Measurements from ENCODE around the gene PCCA. TPM values are rescaled to one million over a fixed set of nuclear protein-coding genes. Genes with fewer than 3 reads are reported as not detected.

The PCCA gene
- total and polyA plus RNA-seq, 9 donors = 23.5 to 62.4 (median 45.8) TPM

DNA sequence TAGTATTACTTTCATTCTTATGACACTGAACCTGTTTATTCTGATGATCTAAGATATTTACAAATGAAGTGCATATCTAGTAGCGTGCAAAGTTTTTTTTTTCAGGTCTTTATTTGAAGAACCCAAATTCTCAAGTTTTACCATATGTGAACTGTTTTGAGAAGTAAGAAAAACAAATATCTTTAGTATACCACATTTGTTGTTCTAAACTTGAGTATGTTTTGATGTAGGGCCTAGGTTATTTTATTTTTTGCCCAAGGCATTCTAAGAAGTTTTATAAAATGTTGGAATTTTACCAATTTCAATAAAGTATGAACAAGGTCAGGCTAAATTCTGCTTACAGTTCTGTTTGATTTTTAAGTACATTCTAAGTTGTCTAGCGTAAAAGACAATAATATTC is 213.5 kb downstream of the PCCA start:
- no peak for DNase-seq
- no peak overlapping the region for H3K4me3 ChIP-seq
- TF ChIP-seq, protein P1, sequence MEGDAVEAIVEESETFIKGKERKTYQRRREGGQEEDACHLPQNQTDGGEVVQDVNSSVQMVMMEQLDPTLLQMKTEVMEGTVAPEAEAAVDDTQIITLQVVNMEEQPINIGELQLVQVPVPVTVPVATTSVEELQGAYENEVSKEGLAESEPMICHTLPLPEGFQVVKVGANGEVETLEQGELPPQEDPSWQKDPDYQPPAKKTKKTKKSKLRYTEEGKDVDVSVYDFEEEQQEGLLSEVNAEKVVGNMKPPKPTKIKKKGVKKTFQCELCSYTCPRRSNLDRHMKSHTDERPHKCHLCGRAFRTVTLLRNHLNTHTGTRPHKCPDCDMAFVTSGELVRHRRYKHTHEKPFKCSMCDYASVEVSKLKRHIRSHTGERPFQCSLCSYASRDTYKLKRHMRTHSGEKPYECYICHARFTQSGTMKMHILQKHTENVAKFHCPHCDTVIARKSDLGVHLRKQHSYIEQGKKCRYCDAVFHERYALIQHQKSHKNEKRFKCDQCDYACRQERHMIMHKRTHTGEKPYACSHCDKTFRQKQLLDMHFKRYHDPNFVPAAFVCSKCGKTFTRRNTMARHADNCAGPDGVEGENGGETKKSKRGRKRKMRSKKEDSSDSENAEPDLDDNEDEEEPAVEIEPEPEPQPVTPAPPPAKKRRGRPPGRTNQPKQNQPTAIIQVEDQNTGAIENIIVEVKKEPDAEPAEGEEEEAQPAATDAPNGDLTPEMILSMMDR (IDR thresholded peaks at IDR 0.05) = no peak
- TF ChIP-seq EP300 (IDR thresholded peaks at IDR 0.05) = no peak
- TF ChIP-seq POLR2A (IDR thresholded peaks at IDR 0.05) = no peak
- intact Hi-C loops (cut with DNase I) = no loop called here
- H3K36me3 ChIP-seq = no peaks in the 10 kb centered on the region
- H3K27me3 ChIP-seq = no peaks in the 10 kb centered on the region
- 28 to 51% (median 50%) methylated on average over 2 of the region's 2 CpGs for WGBS, 3 donors
- H3K9me3 ChIP-seq = no peaks in the 10 kb centered on the region
- H3K27ac ChIP-seq = no peak overlapping the region
- peaks cover 2% of the 10 kb centered on the region for H3K4me1 ChIP-seq (ENCODE audit: insufficient read depth)

DNA sequence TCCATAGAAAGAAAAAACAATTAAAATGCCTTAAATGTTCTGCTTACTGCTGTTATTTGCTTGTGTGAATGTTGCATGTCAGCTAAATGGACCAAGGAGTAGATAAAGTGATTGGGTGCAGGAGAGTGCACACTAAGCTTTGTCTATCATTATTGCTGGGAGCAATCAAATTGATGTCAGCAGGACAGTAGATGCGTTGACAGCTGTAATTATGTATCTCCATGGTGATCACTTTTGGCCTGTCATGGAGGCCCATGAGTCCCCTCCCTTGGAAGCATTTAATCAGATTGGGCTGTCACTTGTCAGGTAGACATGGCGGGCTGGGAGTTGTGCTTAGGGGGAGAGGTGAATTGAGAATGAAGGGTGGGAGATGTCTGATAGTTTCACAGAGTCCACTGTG is 215.3 kb downstream of the PCCA start:
- Histone ChIP-seq H3K27ac (no peak overlapping the region), H3K4me1 (ENCODE audit: insufficient read depth) (peaks cover 2% of the 10 kb centered on the region), H3K36me3 (no peaks in the 10 kb centered on the region), H3K27me3 (no peaks in the 10 kb centered on the region), H3K4me3 (no peak overlapping the region), H3K9me3 (no peaks in the 10 kb centered on the region)
- 95 to 96% (median 96%) methylated on average over 2 of the region's 2 CpGs for WGBS, 3 donors
- DNase-seq = no peak
- intact Hi-C loops (cut with DNase I) = no loop called here
- TF ChIP-seq, protein P1 (IDR thresholded peaks at IDR 0.05) = no peak
- no peak for TF ChIP-seq EP300 (IDR thresholded peaks at IDR 0.05)
- TF ChIP-seq POLR2A (IDR thresholded peaks at IDR 0.05) = no peak

DNA sequence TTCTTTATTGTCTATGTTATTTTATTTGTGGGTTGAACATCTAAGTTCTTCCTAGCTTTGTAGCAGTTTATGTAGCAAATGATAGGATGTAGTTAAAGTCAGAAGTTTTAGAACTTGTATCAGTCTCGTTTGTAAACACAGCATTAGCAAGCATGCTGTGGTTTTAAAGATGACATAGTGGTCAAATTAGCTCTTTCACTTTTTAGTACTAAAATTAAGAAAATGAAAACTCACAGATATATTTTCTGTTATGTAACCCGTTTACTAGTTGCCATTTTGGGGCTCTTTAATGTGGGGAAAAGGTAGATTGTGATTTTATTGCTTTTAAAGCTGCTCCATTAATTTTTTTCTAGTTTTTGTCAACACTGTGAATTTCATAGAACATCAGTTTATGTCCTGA is 216.5 kb downstream of the PCCA start:
- intact Hi-C loops (cut with DNase I) = no loop called here
- DNase-seq = no peak
- TF ChIP-seq, protein P1 (IDR thresholded peaks at IDR 0.05) = no peak
- no peak for TF ChIP-seq EP300 (IDR thresholded peaks at IDR 0.05)
- TF ChIP-seq POLR2A (IDR thresholded peaks at IDR 0.05) = no peak
- H3K27ac ChIP-seq = no peak overlapping the region
- 29 to 57% (median 29%) methylated on average over 2 of the region's 2 CpGs for WGBS, 3 donors
- peaks cover 2% of the 10 kb centered on the region for H3K4me1 ChIP-seq (ENCODE audit: insufficient read depth)
- H3K4me3 ChIP-seq = no peak overlapping the region
- no peaks in the 10 kb centered on the region for H3K27me3 ChIP-seq
- H3K9me3 ChIP-seq = no peaks in the 10 kb centered on the region
- H3K36me3 ChIP-seq = no peaks in the 10 kb centered on the region

DNA sequence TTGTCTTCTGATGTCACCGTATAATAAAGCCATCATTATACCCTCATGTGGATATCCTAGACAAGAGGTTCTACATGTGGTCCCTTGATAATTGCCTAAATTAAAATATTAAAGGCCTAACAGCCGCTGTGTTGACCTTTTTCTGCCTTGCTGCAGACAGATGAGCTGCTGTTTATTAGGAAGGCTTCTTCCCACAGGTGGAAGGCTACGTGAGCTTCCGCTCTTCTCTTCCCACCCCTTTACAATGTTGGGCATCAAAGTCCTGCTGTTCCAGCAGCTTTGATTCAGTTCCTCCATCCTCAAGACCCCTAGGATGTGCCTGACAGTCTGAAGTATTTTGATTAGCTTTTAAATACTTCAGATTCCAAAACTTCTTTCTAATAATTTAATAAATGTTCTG is 217.1 kb downstream of the PCCA start:
- Histone ChIP-seq H3K4me1 (ENCODE audit: insufficient read depth) (peaks cover 2% of the 10 kb centered on the region), H3K9me3 (no peaks in the 10 kb centered on the region), H3K27me3 (no peaks in the 10 kb centered on the region), H3K4me3 (no peak overlapping the region), H3K36me3 (no peaks in the 10 kb centered on the region), H3K27ac (no peak overlapping the region)
- WGBS, 3 donors = 76 to 82% (median 77%) methylated on average over 4 of the region's 4 CpGs
- TF ChIP-seq, protein P1 (IDR thresholded peaks at IDR 0.05) = no peak
- no peak for TF ChIP-seq POLR2A (IDR thresholded peaks at IDR 0.05)
- intact Hi-C loops (cut with DNase I) = no loop called here
- DNase-seq = no peak
